Brain microvascular endothelial cell (primary cell): ENCODE data around the gene PLA2G6.

ENCODE experiments used
- DNase-seq: peaks from one replicate; pipeline ENCODE4 v3.0.0-alpha.2; 2020
- H3K27ac ChIP-seq: fragments of 250-450 bp; sonication (Bioruptor Pico); 2 replicates; pipeline ENCODE4 v1.5.1; 2020; ENCODE audit warnings: mild to moderate bottlenecking, moderate library complexity
- H3K27me3 ChIP-seq: fragments of 250-450 bp; sonication (Bioruptor Pico); replicated peaks from 2 replicates; pipeline ENCODE4 v1.5.1; 2020; ENCODE audit warnings: mild to moderate bottlenecking
- H3K36me3 ChIP-seq: fragments of 250-450 bp; sonication (Bioruptor Pico); replicated peaks from 2 replicates; pipeline ENCODE4 v1.5.1; 2020; ENCODE audit warnings: mild to moderate bottlenecking
- H3K4me3 ChIP-seq: 2 replicates; pipeline ENCODE4 v1.5.1; 2011; ENCODE audit warnings: low read depth, mild to moderate bottlenecking, control low read depth, low read length, moderate library complexity
- in situ Hi-C: cut with HindIII; loops from 2 replicates; pipeline ENCODE4 v1.10.0; 2017; ENCODE audit warnings: low sequenced_read_pairs, low pct_ligation_motif_present
- TF ChIP-seq, protein P1 (sequence below): IDR thresholded peaks from 2 replicates; pipeline ENCODE4 v1.5.1; 2011; ENCODE audit warnings: low read depth, mild to moderate bottlenecking, moderate library complexity, low read length, control low read depth, inconsistent platforms; ENCODE audit errors: missing control alignments

PLA2G6 gene

GRCh38 chr22:38203855-38204514 is 22.4 kb upstream of the PLA2G6 start:
- Histone ChIP-seq H3K27ac (peak overlapping the region; percentile 99), H3K4me3 (peak overlapping the region; percentile 81), H3K27me3 (no peaks in the 10 kb centered on the region), H3K36me3 (peaks cover 5% of the 10 kb centered on the region)
- in situ Hi-C loops: no loop called here
- DNase-seq: peak; percentile 54
- TF ChIP-seq, protein P1, sequence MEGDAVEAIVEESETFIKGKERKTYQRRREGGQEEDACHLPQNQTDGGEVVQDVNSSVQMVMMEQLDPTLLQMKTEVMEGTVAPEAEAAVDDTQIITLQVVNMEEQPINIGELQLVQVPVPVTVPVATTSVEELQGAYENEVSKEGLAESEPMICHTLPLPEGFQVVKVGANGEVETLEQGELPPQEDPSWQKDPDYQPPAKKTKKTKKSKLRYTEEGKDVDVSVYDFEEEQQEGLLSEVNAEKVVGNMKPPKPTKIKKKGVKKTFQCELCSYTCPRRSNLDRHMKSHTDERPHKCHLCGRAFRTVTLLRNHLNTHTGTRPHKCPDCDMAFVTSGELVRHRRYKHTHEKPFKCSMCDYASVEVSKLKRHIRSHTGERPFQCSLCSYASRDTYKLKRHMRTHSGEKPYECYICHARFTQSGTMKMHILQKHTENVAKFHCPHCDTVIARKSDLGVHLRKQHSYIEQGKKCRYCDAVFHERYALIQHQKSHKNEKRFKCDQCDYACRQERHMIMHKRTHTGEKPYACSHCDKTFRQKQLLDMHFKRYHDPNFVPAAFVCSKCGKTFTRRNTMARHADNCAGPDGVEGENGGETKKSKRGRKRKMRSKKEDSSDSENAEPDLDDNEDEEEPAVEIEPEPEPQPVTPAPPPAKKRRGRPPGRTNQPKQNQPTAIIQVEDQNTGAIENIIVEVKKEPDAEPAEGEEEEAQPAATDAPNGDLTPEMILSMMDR: no peak

DNA sequence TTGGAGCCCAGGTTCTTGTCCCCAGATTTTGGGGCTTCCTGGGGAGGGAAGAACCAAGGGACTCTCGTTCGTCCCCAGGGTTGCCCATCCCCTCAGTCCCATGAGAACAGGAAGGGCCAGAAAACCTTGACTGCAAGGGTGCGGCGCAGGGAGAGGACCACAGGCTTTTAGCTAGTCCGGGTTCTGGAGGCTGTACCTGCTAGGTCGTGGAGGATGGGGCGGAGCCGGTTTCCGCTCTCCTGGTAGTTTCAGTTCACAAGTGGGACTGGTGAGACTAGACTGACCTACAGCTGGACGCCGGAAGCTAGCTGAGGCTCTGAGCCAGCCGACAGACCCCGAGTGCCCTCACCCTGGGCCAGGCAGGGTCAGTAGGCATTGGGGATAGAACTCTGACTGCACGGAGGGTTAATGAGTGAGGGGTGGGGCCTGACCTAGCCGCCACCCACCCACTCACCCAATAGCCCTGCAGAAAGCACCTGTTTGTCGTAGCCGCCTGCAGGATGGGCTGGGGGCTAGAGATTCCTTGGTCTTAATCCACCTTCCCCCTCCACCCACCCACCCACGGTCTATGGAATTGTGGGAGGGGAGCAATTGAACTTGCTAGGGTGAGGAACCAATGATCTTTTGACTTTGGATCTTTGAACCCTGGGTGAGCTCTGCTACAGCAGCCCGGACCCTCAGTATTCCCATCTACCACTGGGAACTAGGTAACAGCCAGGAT is 21.6 kb upstream of the PLA2G6 start:
- no peaks in the 10 kb centered on the region for H3K27me3 ChIP-seq
- in situ Hi-C loops: no loop called here
- peak overlapping the region; percentile 81 for H3K4me3 ChIP-seq
- TF ChIP-seq, protein P1: no peak
- peak overlapping the region; percentile 99 for H3K27ac ChIP-seq
- DNase-seq: no peak
- peaks cover 2% of the 10 kb centered on the region for H3K36me3 ChIP-seq

GRCh38 chr22:38202437-38203089 is 20.9 kb upstream of the PLA2G6 start:
- Histone ChIP-seq H3K27ac (peak overlapping the region; percentile 99), H3K36me3 (no peaks in the 10 kb centered on the region), H3K4me3 (peak overlapping the region; percentile 81), H3K27me3 (no peaks in the 10 kb centered on the region)
- in situ Hi-C loops: no loop called here
- DNase-seq: peak; percentile 85
- TF ChIP-seq, protein P1: peak; percentile 14

- TF ChIP-seq, protein P1: no peak
- Histone ChIP-seq H3K4me3 (peak within 1 kb of the TSS; percentile 81), H3K27me3 (no peaks in the 10 kb centered on the region), H3K36me3 (no peaks in the 10 kb centered on the region), H3K27ac (peak within 1 kb of the TSS; percentile 99)
- in situ Hi-C loops: no loop called here
- DNase-seq: peak; percentile 97
Observed at GRCh38 chr22:38201711-38202436, 20.2 kb upstream of the PLA2G6 start, which contains the start of gene MAFF. Gene MAFF (plus strand): TSS chr22:38201994. CDS start chr22:38213854, 11,860 bp downstream.

DNA sequence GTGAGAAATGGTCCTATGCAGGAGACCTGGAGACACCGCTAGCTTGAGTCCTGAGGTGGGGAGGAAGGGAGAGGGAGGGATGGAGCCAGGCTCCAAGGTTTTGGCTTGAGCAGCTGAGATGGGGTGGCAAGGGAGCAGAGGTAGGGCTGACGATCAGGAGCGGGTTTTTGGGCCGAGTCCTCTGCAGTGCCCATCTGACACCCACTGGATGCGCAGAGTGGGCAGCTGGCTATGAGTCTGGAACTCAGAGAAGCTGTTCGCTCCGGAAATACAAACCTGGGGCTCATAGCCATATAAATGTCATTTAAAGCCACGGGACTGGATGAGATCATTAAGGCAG is 19.7 kb upstream of the PLA2G6 start:
- no peak for DNase-seq
- Histone ChIP-seq H3K27ac (no peak overlapping the region), H3K27me3 (no peaks in the 10 kb centered on the region), H3K36me3 (no peaks in the 10 kb centered on the region), H3K4me3 (peak overlapping the region; percentile 48)
- in situ Hi-C loops: no loop called here
- TF ChIP-seq, protein P1: no peak
